NCI-H2227 (cell line): ENCODE measurements around the gene FXYD3.
"Not testable (repeated sequence)": the region's sequence is repeated elsewhere in the genome, so short reads cannot be mapped to it uniquely, and the experiment has no call there.

Experiments
- DNase-seq: peaks from one replicate; lab custom pipeline; 2025; ENCODE audit not compliant: unreplicated experiment; lab: John Stamatoyannopoulos, UW

Gene FXYD3

GRCh38 chr19:35123573-35123972 lies 8.0 kb downstream of the FXYD3 start:
- no peak for DNase-seq

DNA sequence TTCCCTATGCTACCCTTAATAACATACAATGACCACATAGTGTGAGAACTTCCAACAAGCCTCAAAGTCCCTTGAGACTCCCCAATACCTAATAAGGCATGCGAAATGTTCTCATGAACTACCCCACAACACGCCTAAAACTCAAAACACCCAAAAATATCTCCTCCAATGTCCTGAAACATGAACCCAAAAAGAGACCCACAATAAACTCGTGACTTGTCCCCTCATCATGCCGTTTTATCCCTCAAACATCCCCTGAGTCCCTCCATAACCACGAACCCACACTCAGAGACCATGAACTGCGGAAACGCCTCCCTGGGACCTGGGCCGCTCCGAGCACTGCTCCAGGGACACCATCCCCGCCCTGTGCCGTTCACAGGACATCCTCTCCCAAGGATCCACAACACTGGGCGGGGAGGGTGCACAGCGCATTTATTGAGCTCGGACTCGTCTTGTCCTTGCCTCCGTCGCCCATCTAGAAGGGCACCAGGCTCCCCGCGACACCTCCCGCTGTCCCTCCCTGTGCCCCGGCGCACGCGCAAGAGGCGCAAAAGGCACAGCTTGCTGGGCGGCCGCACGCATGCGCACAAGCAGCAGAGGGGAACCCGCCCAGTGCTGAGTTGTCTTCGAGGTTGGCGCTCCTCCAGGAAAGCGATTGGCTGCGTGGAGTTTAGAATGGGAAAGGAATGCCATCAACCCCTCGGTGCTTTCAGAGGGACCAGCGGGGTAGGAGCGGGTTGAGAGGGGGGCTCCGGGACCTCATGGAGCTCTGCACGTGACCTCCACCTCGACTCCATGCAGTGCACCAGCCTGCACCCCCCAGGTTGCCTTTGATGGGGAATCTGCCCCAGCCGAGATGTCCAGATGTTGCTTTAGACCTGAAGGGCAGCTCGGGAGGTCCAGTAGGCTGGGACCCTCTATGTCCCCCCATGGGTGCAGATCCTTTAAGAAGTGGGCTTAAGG lies 8.8 kb downstream of the FXYD3 start:
- DNase-seq, result peak; percentile 100

DNA sequence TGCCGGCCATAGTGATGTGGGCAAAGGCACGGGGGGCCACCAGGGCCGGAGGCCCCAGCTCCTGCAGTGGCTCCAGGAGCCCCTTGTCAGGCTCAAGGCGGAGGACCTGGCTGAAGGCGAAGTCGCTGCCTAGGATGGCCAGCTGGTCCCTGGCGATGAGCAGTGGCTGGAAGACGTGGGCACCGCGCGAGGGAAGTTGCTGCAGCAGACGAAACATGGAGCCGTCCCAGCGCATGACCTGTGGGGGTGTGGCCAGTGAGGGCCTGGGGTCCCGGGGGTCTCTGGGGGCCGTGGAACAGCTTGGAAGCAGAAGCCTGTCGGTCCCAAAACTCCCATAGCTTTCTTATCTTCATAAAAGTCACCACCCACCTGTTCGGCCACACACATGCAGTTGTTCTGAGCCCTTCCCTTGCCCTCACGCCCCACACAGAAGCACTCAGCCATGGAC lies 9.7 kb downstream of the FXYD3 start:
- no peak for DNase-seq

- DNase-seq, result no peak
These were observed 10.4 kb downstream of the FXYD3 start for GRCh38 chr19:35125749-35126623.

- DNase-seq, result no peak
These were observed 11.0 kb downstream of the FXYD3 start for GRCh38 chr19:35126624-35126959.

- no peak for DNase-seq
These were observed 12.2 kb downstream of the FXYD3 start for GRCh38 chr19:35127871-35128270.

DNA sequence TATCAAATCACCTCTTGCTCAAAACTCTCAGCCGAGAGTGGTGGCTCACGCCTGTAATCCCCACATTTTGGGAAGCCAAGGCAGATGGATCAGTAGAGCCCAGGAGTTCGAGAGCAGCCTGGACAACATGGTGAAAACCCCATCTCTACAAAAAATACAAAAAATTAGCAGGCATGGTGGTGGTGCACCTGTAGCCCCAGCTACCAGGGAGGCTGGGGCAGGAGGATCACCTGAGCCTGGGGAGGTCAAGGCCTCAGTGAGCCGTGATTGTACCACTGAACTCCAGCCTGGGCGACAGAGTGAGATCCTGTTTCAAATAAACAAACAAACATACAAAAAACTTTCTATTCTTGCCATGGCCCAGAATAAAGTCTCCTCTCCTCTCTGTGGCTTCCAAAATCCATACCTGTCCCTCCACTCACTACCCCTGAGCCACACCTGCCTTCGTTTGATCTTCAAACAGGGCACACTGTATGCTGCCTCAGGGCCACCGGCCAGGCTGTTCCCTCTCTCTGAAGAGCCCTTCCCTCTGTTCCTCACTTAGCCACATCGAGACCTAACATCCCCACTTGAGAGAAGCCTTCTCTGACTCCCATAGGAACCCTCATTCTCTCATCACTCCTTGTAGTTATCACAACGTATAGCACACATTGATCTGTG lies 12.9 kb downstream of the FXYD3 start:
- DNase-seq, result no peak

- DNase-seq, result not testable (repeated sequence)
These were observed 14.2 kb downstream of the FXYD3 start for GRCh38 chr19:35129724-35130274.

DNA sequence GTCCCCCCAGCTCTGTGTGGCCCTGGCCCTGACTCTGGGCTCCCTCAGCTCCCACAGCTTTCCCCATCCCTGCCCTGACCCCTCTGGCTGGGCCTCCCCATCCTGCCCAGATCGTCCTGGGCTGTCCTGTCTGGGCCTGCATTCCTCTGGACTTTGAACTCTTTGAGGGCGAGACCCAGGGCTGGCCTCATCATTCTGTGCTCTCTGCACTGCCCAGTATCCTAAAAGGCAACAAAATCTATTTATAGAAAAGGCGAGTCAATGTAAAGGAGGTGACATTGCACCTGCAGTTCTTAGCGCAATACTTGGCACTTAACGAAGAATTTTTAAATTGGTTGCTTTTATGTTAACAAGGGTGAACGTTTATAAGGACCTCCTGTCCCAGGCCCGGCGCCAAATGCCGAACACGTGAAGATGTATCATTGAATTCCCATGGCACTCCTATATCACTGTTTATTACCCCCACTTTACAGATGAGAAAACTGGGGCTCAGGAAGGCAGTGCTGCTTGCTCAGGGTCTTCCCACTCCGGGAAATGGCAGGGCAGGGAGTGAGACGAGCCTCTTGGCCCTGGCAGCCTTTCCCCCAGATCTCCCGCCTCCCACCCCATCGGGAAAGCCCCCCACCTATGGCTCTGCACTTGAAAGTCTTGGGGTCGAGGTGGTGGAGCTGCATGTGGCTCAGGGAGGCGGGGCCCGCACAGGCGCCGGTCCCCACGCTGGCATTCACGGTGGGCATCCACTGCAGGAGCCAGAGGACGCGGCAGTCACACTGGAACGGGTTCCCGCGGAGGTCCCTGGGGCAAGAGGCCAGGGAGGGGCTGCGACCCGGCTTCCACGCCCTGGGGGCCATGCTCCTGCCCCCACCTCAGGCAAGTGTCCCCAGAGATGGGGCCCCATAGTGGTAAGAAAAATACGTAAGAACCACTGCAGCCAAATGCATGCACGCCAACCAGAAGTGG lies 15.4 kb downstream of the FXYD3 start:
- DNase-seq, result no peak

- DNase-seq, result no peak
These were observed 16.6 kb downstream of the FXYD3 start for GRCh38 chr19:35132254-35132653.

- no peak for DNase-seq
These were observed 18.2 kb downstream of the FXYD3 start for GRCh38 chr19:35133826-35134225.

GRCh38 chr19:35134601-35135242 lies 19.1 kb downstream of the FXYD3 start, which contains the start of gene LGI4:
Gene LGI4 (minus strand): TSS chr19:35135059. CDS start chr19:35134680, 379 bp downstream.
- peak; percentile 80 for DNase-seq

DNA sequence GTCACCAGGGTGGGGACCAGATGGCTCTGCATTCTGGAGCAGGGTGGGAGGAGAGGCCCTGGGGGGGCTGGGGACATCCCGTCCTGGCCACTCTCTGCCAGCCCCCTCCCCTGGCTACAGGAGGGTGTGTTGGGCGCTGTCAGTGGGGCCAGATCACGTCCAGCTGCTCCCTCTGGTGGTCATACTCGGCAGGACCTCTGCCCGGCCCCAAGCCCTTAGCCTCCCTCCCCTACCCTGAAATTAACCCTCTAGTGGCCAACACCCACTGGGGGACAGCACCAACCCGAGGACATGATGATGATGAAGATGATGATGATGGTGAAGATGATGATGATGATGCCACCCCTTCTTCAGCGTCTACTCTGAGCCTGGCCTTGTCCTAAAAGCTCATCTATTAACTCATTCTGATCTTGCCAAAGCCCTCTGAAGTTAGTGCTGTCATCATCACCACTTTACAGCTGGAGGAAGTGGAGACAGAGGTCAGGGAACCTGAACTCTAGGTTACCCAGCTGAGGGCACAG lies 19.8 kb downstream of the FXYD3 start:
- DNase-seq, result peak; percentile 98

DNA sequence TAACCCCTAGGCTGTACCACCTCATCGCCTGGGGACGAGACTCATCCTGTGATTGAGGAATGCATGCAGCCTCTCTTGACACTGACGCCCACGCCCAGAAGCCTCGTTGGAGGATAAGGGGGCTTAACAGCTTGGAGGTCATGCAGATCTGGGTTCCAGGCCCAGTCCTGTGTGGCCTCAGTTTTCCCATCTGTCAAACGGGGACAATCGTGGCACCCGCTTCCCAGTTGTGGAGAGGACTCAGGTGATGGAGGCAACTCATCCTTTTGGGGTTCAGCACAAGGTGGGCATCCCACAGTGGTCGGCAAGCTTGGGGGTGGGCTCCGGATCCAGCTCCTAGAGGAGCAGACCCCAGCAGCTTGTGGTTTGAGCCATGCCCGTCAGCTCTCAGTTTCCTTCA lies 20.6 kb downstream of the FXYD3 start:
- DNase-seq, result no peak

GRCh38 chr19:35136977-35137702 lies 21.5 kb downstream of the FXYD3 start:
- no peak for DNase-seq

- DNase-seq, result no peak
These were observed 22.8 kb downstream of the FXYD3 start, which contains the start of gene FXYD1 for GRCh38 chr19:35138305-35138892. Gene FXYD1 (plus strand): TSS chr19:35138824. CDS start chr19:35140080, 1,256 bp downstream.

GRCh38 chr19:35140207-35140961 lies 24.8 kb downstream of the FXYD3 start:
- no peak for DNase-seq
